IMR-90 (cell line): ENCODE measurements around the gene REPS1. TPM values are rescaled to one million over a fixed set of nuclear protein-coding genes. Genes with fewer than 3 reads are reported as not detected.

ENCODE experiments used
- ATAC-seq: fragments of 200-7000 bp; cut with Tn5 transposase; 2 replicates; pipeline ENCODE4 v1.9.1; 2020; ENCODE audit warnings: low read depth, mild to moderate bottlenecking, moderate library complexity
- BruUV-seq: library from RNA; stranded (reverse); fragments of 400-500 nt; replicated peaks from 2 replicates; lab custom pipeline; 2021; lab: Mats Ljungman, UMichigan
- CTCF ChIA-PET: fragments of 300-600 bp; formaldehyde crosslinking; extraction: SDS; loops from one replicate; lab custom pipeline; 2021; ENCODE audit warnings: antibody characterized with exemption; lab: Yijun Ruan, JAX
- POLR2A ChIA-PET: fragments of 300-600 bp; sonication (Branson Sonifier 250); formaldehyde crosslinking; loops from one replicate; lab custom pipeline; 2022; ENCODE audit warnings: antibody characterized with exemption; ENCODE audit not compliant: unreplicated experiment; lab: Charles Lee
- DNase-seq: peaks from one replicate; pipeline ENCODE4 v3.0.0; 2013
- H2AFZ ChIP-seq: replicated peaks from 2 replicates; pipeline ENCODE3; 2013; ENCODE audit warnings: low read length, mild to moderate bottlenecking; ENCODE audit not compliant: poor library complexity
- H2AK5ac ChIP-seq: 2 replicates; pipeline ENCODE4 v1.6.1; 2013; ENCODE audit warnings: low read depth, low read length, inconsistent platforms
- H2AK9ac ChIP-seq: replicated peaks from 2 replicates; pipeline ENCODE3; 2013; ENCODE audit warnings: mild to moderate bottlenecking, low read depth, low read length, moderate library complexity; ENCODE audit not compliant: poor library complexity
- H2BK120ac ChIP-seq: 2 replicates; pipeline ENCODE4 v1.6.1; 2013; ENCODE audit warnings: low read depth, low read length, inconsistent platforms
- H2BK15ac ChIP-seq: 3 replicates; pipeline ENCODE4 v1.6.1; 2013; ENCODE audit warnings: low read depth, low read length, inconsistent platforms
- H2BK20ac ChIP-seq: 2 replicates; pipeline ENCODE4 v1.6.1; 2013; ENCODE audit warnings: low read depth, mild to moderate bottlenecking, inconsistent platforms, low read length, moderate library complexity
- H2BK5ac ChIP-seq: 2 replicates; pipeline ENCODE4 v1.6.1; 2013; ENCODE audit warnings: mild to moderate bottlenecking, low read depth, low read length, inconsistent platforms; ENCODE audit not compliant: poor library complexity, severe bottlenecking
- H3K14ac ChIP-seq: replicated peaks from 2 replicates; pipeline ENCODE4 v1.6.1; 2013; ENCODE audit warnings: low read depth, low read length, inconsistent platforms
- H3K18ac ChIP-seq: 2 replicates; pipeline ENCODE4 v1.6.1; 2013; ENCODE audit warnings: low read depth, low read length, control low read depth
- H3K23ac ChIP-seq: 2 replicates; pipeline ENCODE4 v1.6.1; 2013; ENCODE audit warnings: low read depth, low read length, inconsistent platforms
- H3K27ac ChIP-seq: 2 replicates; pipeline ENCODE4 v1.5.1; 2013; ENCODE audit warnings: mild to moderate bottlenecking, control low read depth, low read length; ENCODE audit not compliant: insufficient read depth
- H3K27me3 ChIP-seq: 2 replicates; pipeline ENCODE4 v1.6.1; 2013; ENCODE audit warnings: low read length; ENCODE audit not compliant: control insufficient read depth, insufficient read depth
- H3K36me3 ChIP-seq: 2 replicates; pipeline ENCODE4 v1.6.1; 2013; ENCODE audit warnings: low read length, mixed read lengths; ENCODE audit not compliant: control insufficient read depth, insufficient read depth
- H3K4ac ChIP-seq: 2 replicates; pipeline ENCODE4 v1.6.1; 2013; ENCODE audit warnings: low read depth, low read length, inconsistent platforms
- H3K4me1 ChIP-seq: 2 replicates; pipeline ENCODE4 v1.6.1; 2013; ENCODE audit warnings: low read length, mixed read lengths; ENCODE audit not compliant: control insufficient read depth, insufficient read depth
- H3K4me2 ChIP-seq: 2 replicates; pipeline ENCODE4 v1.6.1; 2013; ENCODE audit warnings: low read depth, mild to moderate bottlenecking, control low read depth, low read length, moderate library complexity
- H3K4me3 ChIP-seq: 2 replicates; pipeline ENCODE4 v1.5.1; 2013; ENCODE audit warnings: low read depth, mild to moderate bottlenecking, control low read depth, low read length, moderate library complexity; ENCODE audit not compliant: insufficient read depth
- H3K56ac ChIP-seq: 2 replicates; pipeline ENCODE4 v1.6.1; 2013; ENCODE audit warnings: low read length, inconsistent platforms; ENCODE audit not compliant: insufficient read depth; ENCODE audit errors: extremely low read depth
- H3K79me1 ChIP-seq, 2 experiments: 2 replicates each; pipeline ENCODE4 v1.6.1; 2013; ENCODE audit warnings: low read length in 2 of 2, inconsistent platforms in 1 of 2, low read depth in 1 of 2
- H3K9ac ChIP-seq: 2 replicates; pipeline ENCODE4 v1.6.1; 2013; ENCODE audit warnings: low read depth, low read length, control low read depth
- H3K9me1 ChIP-seq: 2 replicates; pipeline ENCODE4 v1.6.1; 2013; ENCODE audit warnings: low read length, inconsistent platforms; ENCODE audit not compliant: insufficient read depth
- H3K9me3 ChIP-seq: 2 replicates; pipeline ENCODE4 v1.6.1; 2013; ENCODE audit warnings: low read length; ENCODE audit not compliant: control insufficient read depth, insufficient read depth
- H4K20me1 ChIP-seq: 2 replicates; pipeline ENCODE4 v1.6.1; 2013; ENCODE audit warnings: low read length, inconsistent platforms; ENCODE audit not compliant: insufficient read depth
- H4K5ac ChIP-seq: 2 replicates; pipeline ENCODE4 v1.6.1; 2013; ENCODE audit warnings: mild to moderate bottlenecking, low read depth, low read length, control low read depth
- H4K8ac ChIP-seq, 2 experiments: 2 replicates each; pipeline ENCODE4 v1.6.1; 2013; ENCODE audit warnings: low read depth in 2 of 2, low read length in 2 of 2, control low read depth in 1 of 2, inconsistent platforms in 1 of 2
- H4K91ac ChIP-seq: 2 replicates; pipeline ENCODE4 v1.6.1; 2013; ENCODE audit warnings: low read depth, low read length, inconsistent platforms; ENCODE audit not compliant: insufficient read depth
- BHLHE40 ChIP-seq: fragments of 150-350 bp; IDR thresholded peaks from 2 replicates; pipeline ENCODE4 v1.6.1; 2016; ENCODE audit warnings: mild to moderate bottlenecking, low read depth, low read length
- MAFK ChIP-seq: IDR thresholded peaks from 2 replicates; pipeline ENCODE4 v1.6.1; 2012; ENCODE audit warnings: low read depth, low read length, improper control_type of control experiment
- RCOR1 ChIP-seq: IDR thresholded peaks from 2 replicates; pipeline ENCODE4 v1.6.1; 2012; ENCODE audit warnings: mild to moderate bottlenecking, low read length, improper control_type of control experiment; ENCODE audit not compliant: insufficient replicate concordance
- SMC3 ChIP-seq: fragments of 150-350 bp; IDR thresholded peaks from 2 replicates; pipeline ENCODE4 v1.6.1; 2016; ENCODE audit warnings: low read depth, mild to moderate bottlenecking, antibody characterized with exemption, low read length, moderate library complexity
- WGBS, 2 experiments: methylation state at CpG; one replicate each; pipeline versions ENCODE4 v1.1.5 to v1.1.7; 2013; ENCODE audit warnings: missing lambda C conversion rate in 2 of 2; ENCODE audit not compliant: insufficient read length in 1 of 2; ENCODE audit errors: extremely low coverage in 2 of 2; 5-methylcytosine and 5-hydroxymethylcytosine counted together
- dilution Hi-C: fragments of 300-500 bp; cut with HindIII; formaldehyde crosslinking; loops from one replicate; pipeline ENCODE4 v1.14.3; 2018; ENCODE audit warnings: low sequenced_read_pairs; ENCODE audit not compliant: unreplicated experiment
- in situ Hi-C: fragments of 300-500 bp; cut with MboI; formaldehyde crosslinking; loops from 3 replicates; pipeline ENCODE4 v1.14.3; 2019; ENCODE audit warnings: low sequenced_read_pairs, inconsistent platforms, mixed read lengths
- intact Hi-C: fragments of 100-400 bp; cut with micrococcal nuclease; formaldehyde crosslinking; loops from 2 replicates; pipeline ENCODE4 v1.10.0; 2022
- polyA plus RNA-seq, 3 experiments: library from polyadenylated mRNA; depleted of rRNA; stranded (reverse); fragments of >200 nt; gene quantifications; 2 replicates each; pipeline ENCODE4 v1.2.3, GENCODE V29; 2012; ENCODE audit warnings: low replicate concordance in 1 of 3
- total RNA-seq: library from RNA; depleted of rRNA; stranded (reverse); fragments of >200 nt; gene quantifications from 2 replicates; pipeline ENCODE4 v1.2.3, GENCODE V29; 2012

Gene REPS1
- total and polyA plus RNA-seq, 2 of the 4 experiments (the other 2 are of a cell fraction), result 21.9 to 24.2 TPM

- POLR2A ChIA-PET, result no interaction called here
- in situ Hi-C loops, result no loop called here
- no peak for ATAC-seq
- Histone ChIP-seq H3K9me3 (no peaks in the 10 kb centered on the region), H3K36me3 (no peaks in the 10 kb centered on the region), H3K56ac (no peak overlapping the region), H3K79me1 (no peaks in the 10 kb centered on the region), H3K9me1 (0 out of 2 replicates have a peak, but pooled peaks cover 3% of the 10 kb centered on the region), H3K4ac (no peak overlapping the region), H3K27ac (no peak overlapping the region), H3K14ac (no peak overlapping the region), H2BK120ac (no peak overlapping the region), H4K20me1 (no peaks in the 10 kb centered on the region), H3K4me2 (no peak overlapping the region), H3K4me1 (no peaks in the 10 kb centered on the region), H3K9ac (no peak overlapping the region), H2BK15ac (no peak overlapping the region), H4K8ac (no peak overlapping the region), H2AK9ac (no peak overlapping the region), H2AFZ (no peak overlapping the region), H3K18ac (no peak overlapping the region), H4K91ac (no peak overlapping the region), H2AK5ac (no peak overlapping the region), H4K5ac (no peak overlapping the region), H3K27me3 (peaks cover 8% of the 10 kb centered on the region), H3K23ac (no peak overlapping the region), H2BK5ac (no peak overlapping the region), H2BK20ac (no peak overlapping the region), H3K4me3 (no peak overlapping the region)
- dilution Hi-C loops, result no loop called here
- CTCF ChIA-PET, result no interaction called here
- DNase-seq, result no peak
- intact Hi-C loops, result no loop called here
- TF ChIP-seq RCOR1, result no peak
- no peak for TF ChIP-seq MAFK
- TF ChIP-seq SMC3, result no peak
- no peak for TF ChIP-seq BHLHE40
- no TSS peak for BruUV-seq
- no CpG with 5 or more reads among the region's 8 CpGs for WGBS, 2 experiments
Measured at GRCh38 chr6:138873191-138873590, 114.9 kb downstream of the REPS1 start.
